Fibroblast of lung (primary cell): ENCODE measurements around the gene MFN2.
"Not testable (repeated sequence)": the region's sequence is repeated elsewhere in the genome, so short reads cannot be mapped to it uniquely, and the experiment has no call there.

Experiments
- EZH2 ChIP-seq: IDR thresholded peaks from 2 replicates; pipeline ENCODE4 v1.5.1; 2012; ENCODE audit warnings: low read length, control low read depth, mild to moderate bottlenecking; ENCODE audit errors: missing control alignments
- TF ChIP-seq, protein P1 (sequence below), 2 donors: IDR thresholded peaks in 1 of 2; conservative IDR thresholded peaks in 1 of 2; 1 replicate in 1 of 2; 2 replicates in 1 of 2; pipeline ENCODE4 v1.5.1; 2011 to 2012; ENCODE audit warnings: low read length in 2 of 2, control low read depth in 1 of 2, inconsistent platforms in 1 of 2, low read depth in 1 of 2, mild to moderate bottlenecking in 1 of 2

DNA sequence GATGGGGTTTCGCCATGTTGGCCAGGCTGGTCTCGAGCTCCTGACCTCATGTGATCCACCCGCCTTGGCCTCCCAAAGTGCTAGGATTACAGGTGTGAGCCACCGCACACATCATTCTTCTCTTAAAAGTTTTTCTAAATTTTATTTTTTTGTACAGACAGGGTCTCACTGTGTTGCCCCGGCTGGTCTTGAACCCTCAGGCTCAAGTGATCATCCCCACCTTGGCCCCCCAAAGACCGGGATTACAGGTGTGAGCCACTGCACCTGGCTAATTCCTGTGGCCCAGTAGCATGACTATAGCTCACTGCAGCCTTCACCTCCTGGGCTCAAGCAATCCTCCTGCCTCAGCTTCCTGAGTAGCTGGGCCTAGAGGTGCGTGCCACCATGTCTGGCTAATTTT lies 40.5 kb upstream of the MFN2 start:
- TF ChIP-seq, protein P1, sequence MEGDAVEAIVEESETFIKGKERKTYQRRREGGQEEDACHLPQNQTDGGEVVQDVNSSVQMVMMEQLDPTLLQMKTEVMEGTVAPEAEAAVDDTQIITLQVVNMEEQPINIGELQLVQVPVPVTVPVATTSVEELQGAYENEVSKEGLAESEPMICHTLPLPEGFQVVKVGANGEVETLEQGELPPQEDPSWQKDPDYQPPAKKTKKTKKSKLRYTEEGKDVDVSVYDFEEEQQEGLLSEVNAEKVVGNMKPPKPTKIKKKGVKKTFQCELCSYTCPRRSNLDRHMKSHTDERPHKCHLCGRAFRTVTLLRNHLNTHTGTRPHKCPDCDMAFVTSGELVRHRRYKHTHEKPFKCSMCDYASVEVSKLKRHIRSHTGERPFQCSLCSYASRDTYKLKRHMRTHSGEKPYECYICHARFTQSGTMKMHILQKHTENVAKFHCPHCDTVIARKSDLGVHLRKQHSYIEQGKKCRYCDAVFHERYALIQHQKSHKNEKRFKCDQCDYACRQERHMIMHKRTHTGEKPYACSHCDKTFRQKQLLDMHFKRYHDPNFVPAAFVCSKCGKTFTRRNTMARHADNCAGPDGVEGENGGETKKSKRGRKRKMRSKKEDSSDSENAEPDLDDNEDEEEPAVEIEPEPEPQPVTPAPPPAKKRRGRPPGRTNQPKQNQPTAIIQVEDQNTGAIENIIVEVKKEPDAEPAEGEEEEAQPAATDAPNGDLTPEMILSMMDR (conservative IDR thresholded peaks at IDR 0.05 in 1 of 2, IDR thresholded peaks at IDR 0.05 in 1 of 2; ENCODE audit: low read depth in 1 of 2, low read length in 2 of 2) = not testable (repeated sequence)
- not testable (repeated sequence) for TF ChIP-seq EZH2
